HCT116 (cell line): ENCODE measurements around the gene SOX1.

Source experiments
- CBX3 ChIP-seq: IDR thresholded peaks from 2 replicates; pipeline ENCODE4 v1.6.1; 2012; ENCODE audit warnings: low read depth
- ELF1 ChIP-seq: IDR thresholded peaks from 2 replicates; pipeline ENCODE4 v1.6.1; 2012; ENCODE audit warnings: low read depth, borderline replicate concordance
- POLR2A ChIP-seq: IDR thresholded peaks from 2 replicates; pipeline ENCODE4 v1.7.0; 2011; ENCODE audit warnings: borderline replicate concordance; ENCODE audit not compliant: insufficient read depth, insufficient read length; ENCODE audit errors: extremely low read depth
- POLR2AphosphoS5 ChIP-seq: IDR thresholded peaks from 2 replicates; pipeline ENCODE4 v1.6.1; 2011; ENCODE audit warnings: mild to moderate bottlenecking, low read depth, low read length, moderate library complexity
- RAD21 ChIP-seq: IDR thresholded peaks from 2 replicates; pipeline ENCODE4 v1.6.1; 2012; ENCODE audit warnings: low read depth, mild to moderate bottlenecking
- SIN3A ChIP-seq: IDR thresholded peaks from 2 replicates; pipeline ENCODE4 v1.6.1; 2012; ENCODE audit warnings: low read depth
- SP1 ChIP-seq: IDR thresholded peaks from 2 replicates; pipeline ENCODE4 v1.6.1; 2012; ENCODE audit warnings: low read depth
- ZNF274 ChIP-seq: fragments of 200-500 bp; sonication (Bioruptor generic); IDR thresholded peaks from 2 replicates; pipeline ENCODE4 v1.6.1; 2014; ENCODE audit warnings: mild to moderate bottlenecking, low read depth, low read length, inconsistent platforms
- TF ChIP-seq, protein P1 (sequence below): IDR thresholded peaks from 2 replicates; pipeline ENCODE4 v1.6.1; 2012
- TF ChIP-seq, protein P2 (sequence below), 3 experiments: fragments of 200-600 bp in 1 of 3; sonication (generic) in 1 of 3; IDR thresholded peaks in 2 of 3; conservative IDR thresholded peaks in 1 of 3; 2 replicates each; pipeline ENCODE4 v1.5.1; 2012 to 2017; ENCODE audit warnings: low read depth in 2 of 3, low read length in 2 of 3, antibody characterized with exemption in 1 of 3, borderline replicate concordance in 1 of 3, control low read depth in 1 of 3, mild to moderate bottlenecking in 1 of 3, mixed read lengths in 1 of 3, mixed run types in 1 of 3, moderate library complexity in 1 of 3; ENCODE audit not compliant: insufficient read depth in 1 of 3
- TF ChIP-seq, protein P3 (sequence below): IDR thresholded peaks from 2 replicates; pipeline ENCODE4 v1.6.1; 2012; ENCODE audit warnings: low read depth

DNA sequence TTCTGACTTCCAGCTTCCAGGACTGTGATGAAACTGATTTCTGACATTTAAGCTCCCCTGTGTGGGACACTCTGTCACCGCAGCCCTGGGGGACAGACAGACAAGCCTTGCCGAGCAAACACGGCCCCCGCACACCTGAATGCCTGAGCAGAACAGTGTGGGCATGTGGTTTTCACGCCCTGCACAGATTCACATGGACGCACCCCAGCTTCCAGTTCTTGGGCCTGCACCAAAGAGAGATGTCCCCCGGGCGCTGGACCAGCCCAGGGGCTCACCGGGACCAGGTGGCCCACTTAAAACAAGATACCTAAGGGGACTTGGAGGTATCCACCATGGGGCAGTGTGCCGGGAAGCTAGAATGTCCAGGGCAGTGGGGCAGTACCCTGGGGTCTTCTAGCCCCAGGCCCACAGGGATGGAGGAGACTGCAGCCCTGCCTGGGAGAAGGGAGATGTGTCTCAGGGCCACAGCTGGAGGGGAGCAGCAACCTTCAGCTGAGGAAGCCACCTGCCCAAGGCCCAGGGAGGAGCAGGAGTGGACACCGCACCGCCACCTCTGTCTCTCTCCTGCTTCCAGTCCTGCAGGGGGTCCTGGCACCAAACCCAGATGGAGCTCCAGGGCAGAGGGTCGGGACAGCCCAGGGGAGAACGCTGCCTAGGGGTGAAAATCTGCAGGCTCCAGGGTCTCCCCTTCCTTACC is 50.5 kb downstream of the SOX1 start:
- TF ChIP-seq, protein P1, sequence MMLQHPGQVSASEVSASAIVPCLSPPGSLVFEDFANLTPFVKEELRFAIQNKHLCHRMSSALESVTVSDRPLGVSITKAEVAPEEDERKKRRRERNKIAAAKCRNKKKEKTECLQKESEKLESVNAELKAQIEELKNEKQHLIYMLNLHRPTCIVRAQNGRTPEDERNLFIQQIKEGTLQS: no peak
- TF ChIP-seq SIN3A (no peak), POLR2A (no peak), ELF1 (no peak), ZNF274 (no peak), RAD21 (no peak), POLR2AphosphoS5 (no peak), CBX3 (no peak), SP1 (no peak)
- TF ChIP-seq, protein P2, sequence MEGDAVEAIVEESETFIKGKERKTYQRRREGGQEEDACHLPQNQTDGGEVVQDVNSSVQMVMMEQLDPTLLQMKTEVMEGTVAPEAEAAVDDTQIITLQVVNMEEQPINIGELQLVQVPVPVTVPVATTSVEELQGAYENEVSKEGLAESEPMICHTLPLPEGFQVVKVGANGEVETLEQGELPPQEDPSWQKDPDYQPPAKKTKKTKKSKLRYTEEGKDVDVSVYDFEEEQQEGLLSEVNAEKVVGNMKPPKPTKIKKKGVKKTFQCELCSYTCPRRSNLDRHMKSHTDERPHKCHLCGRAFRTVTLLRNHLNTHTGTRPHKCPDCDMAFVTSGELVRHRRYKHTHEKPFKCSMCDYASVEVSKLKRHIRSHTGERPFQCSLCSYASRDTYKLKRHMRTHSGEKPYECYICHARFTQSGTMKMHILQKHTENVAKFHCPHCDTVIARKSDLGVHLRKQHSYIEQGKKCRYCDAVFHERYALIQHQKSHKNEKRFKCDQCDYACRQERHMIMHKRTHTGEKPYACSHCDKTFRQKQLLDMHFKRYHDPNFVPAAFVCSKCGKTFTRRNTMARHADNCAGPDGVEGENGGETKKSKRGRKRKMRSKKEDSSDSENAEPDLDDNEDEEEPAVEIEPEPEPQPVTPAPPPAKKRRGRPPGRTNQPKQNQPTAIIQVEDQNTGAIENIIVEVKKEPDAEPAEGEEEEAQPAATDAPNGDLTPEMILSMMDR (IDR thresholded peaks at IDR 0.05 in 2 of 3, conservative IDR thresholded peaks at IDR 0.05 in 1 of 3; ENCODE audit: borderline replicate concordance in 1 of 3, insufficient read depth in 1 of 3, low read depth in 2 of 3, low read length in 2 of 3): no peak
- TF ChIP-seq, protein P3, sequence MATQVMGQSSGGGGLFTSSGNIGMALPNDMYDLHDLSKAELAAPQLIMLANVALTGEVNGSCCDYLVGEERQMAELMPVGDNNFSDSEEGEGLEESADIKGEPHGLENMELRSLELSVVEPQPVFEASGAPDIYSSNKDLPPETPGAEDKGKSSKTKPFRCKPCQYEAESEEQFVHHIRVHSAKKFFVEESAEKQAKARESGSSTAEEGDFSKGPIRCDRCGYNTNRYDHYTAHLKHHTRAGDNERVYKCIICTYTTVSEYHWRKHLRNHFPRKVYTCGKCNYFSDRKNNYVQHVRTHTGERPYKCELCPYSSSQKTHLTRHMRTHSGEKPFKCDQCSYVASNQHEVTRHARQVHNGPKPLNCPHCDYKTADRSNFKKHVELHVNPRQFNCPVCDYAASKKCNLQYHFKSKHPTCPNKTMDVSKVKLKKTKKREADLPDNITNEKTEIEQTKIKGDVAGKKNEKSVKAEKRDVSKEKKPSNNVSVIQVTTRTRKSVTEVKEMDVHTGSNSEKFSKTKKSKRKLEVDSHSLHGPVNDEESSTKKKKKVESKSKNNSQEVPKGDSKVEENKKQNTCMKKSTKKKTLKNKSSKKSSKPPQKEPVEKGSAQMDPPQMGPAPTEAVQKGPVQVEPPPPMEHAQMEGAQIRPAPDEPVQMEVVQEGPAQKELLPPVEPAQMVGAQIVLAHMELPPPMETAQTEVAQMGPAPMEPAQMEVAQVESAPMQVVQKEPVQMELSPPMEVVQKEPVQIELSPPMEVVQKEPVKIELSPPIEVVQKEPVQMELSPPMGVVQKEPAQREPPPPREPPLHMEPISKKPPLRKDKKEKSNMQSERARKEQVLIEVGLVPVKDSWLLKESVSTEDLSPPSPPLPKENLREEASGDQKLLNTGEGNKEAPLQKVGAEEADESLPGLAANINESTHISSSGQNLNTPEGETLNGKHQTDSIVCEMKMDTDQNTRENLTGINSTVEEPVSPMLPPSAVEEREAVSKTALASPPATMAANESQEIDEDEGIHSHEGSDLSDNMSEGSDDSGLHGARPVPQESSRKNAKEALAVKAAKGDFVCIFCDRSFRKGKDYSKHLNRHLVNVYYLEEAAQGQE: no peak
